Hair follicular keratinocyte (primary cell): ENCODE data around the gene MCTS1. TPM values are rescaled to one million over a fixed set of nuclear protein-coding genes. Genes with fewer than 3 reads are reported as not detected.

Source experiments
- total RNA-seq: library from RNA; depleted of rRNA; stranded (reverse); fragments of >200 nt; gene quantifications from 2 replicates; pipeline ENCODE4 v1.2.3, GENCODE V29; 2015

The MCTS1 gene, protein sequence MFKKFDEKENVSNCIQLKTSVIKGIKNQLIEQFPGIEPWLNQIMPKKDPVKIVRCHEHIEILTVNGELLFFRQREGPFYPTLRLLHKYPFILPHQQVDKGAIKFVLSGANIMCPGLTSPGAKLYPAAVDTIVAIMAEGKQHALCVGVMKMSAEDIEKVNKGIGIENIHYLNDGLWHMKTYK
- total RNA-seq, result 60.4 and 61.2 TPM in 2 replicates

GRCh38 chrX:120603707-120604360 lies at the start of gene MCTS1:
Gene MCTS1 (plus strand): TSS chrX:120604101. CDS start chrX:120604237, 136 bp downstream.

DNA sequence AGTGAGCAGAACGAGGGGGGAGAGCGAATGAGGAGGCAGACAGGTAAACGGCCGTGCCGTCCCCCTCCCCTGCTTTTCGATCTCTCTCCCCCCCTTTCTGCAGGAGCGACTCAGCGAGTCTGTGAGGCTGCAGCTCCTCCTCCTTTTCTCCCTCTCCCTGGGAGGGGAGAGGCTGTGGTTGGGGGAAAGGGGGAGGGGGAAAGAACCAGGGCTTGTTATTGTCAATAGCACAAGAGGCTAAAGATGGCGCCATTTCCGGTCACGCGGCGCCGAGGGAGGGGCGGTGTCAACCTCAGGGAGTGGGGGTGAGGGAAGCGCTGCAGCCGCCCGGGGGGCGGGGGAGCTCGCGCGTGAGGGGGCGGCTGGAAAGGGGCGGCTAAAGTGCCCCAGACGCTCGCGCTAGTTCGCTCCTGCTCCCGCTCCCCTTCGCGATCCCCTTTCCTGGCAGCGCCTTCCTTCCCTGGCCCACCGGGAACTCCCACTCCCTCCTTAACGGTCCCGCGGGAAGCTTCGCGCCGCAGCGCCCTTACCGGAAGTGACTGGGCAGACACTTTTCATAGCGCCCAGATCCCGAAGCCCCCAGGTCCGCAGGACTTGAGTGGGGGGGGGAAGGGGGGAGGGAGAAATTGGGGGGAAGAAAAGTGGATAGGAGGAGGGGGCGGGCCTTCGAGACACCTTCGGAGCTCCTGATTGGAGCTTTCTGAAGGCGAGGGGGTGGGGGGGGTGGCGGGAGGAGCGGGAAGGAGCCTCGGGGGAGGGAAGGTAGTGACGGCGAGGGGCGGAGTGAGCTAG lies 42.9 kb upstream of the MCTS1 start, which contains the start of gene CUL4B:
Gene CUL4B (minus strand): TSS at position 121 of the 792 bp plus-strand sequence. CDS start 324 bp downstream, outside the sequence.

DNA sequence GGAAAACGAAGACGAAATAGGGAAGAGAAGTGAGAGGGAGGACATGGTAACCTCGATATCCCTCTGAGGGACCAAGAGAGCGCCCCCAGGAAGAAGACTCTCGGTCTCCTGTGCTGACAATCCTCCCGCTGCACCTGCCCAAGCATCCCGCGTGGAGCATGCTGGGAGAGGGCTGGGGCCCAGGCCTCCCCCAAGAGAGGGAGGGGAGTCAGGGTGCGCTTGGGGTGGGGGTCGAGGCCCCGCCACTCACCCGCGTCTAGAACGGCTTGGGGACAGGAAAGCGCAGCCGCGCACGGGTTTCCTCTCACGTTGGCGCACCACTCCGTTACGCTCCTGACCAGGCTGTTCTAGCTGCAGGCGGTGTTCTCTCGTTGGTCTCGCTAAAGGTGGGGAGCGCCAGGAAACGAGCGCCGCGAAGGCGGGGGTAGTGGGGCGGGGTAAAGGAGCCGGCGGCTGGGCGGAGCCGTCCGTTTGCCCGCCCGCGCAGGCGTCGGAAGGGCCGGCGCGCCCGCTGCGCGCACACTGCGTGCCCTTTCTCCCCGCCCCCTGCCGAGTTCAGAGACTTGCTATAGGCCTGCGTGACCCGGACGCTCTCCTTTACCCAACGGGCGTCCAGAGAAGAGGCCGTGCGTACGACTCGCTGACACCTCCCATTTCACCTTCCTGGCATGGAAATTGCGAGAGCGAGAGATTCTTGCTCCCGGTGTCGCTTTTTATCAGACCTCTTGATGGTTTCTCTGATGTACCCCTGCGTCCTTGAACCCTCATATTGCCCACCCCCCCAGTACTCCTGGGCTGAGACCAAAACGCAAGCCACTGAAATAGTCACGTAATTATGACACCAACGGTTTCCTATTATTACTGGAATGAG lies 26.0 kb downstream of the MCTS1 start, which contains the start of gene C1GALT1C1:
Gene C1GALT1C1 (minus strand): TSS at position 388 of the 871 bp plus-strand sequence. CDS start 2,888 bp downstream, outside the sequence.

Other genes starting within 250 kb of the MCTS1 start
- gene ATP1B4, start 242.0 kb upstream of the MCTS1 start, total RNA-seq, result not detected in 2 replicates
- gene LAMP2, start 134.8 kb upstream of the MCTS1 start, total RNA-seq, result 84.4 and 132 TPM in 2 replicates
- 16.4 and 22.9 TPM in 2 replicates for gene CUL4B, start 43.1 kb upstream of the MCTS1 start, total RNA-seq
- 11.2 and 14.6 TPM in 2 replicates for gene C1GALT1C1, start 26.0 kb downstream of the MCTS1 start, total RNA-seq